ENCODE data around the gene PLAU.

GRCh38 chr10:73890261-73890660 is 20.7 kb upstream of the PLAU start:
- TF ChIP-seq EZH2 (IDR thresholded peaks at IDR 0.05; ENCODE audit: borderline replicate concordance), result no peak
- TF ChIP-seq CTCF (IDR thresholded peaks at IDR 0.05; ENCODE audit: poor library complexity), result no peak
- TF ChIP-seq EZH2phosphoT487 (IDR thresholded peaks at IDR 0.05; ENCODE audit: low read depth, severe bottlenecking, unreplicated experiment), result no peak

Data from hepatocyte (in vitro differentiated cells).